ENCODE measurements around the gene RARRES2.
A peak's percentile ranks its signal among the peaks of the same experiment; 100 is the strongest.
"Not testable (repeated sequence)": the region's sequence is repeated elsewhere in the genome, so short reads cannot be mapped to it uniquely, and the experiment has no call there.

Gene RARRES2

DNA sequence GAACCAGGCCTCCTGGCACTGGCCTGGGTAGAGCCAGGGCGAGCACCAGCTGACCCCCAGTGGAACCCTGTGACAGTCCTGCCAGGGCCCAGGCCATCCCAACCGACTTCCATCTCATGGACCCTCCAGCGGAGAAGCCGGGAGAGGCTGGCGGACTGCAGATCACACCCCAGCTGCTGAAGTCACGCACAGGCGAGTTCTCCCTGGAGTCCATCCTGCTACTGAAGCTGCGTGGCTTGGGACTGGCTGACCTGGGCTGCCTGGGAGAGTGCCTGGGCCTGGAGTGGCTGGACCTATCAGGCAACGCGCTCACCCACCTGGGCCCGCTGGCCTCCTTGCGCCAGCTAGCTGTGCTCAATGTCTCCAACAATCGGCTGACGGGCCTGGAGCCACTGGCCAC is 4.7 kb downstream of the RARRES2 start:
- DNase-seq, result no peak

DNA sequence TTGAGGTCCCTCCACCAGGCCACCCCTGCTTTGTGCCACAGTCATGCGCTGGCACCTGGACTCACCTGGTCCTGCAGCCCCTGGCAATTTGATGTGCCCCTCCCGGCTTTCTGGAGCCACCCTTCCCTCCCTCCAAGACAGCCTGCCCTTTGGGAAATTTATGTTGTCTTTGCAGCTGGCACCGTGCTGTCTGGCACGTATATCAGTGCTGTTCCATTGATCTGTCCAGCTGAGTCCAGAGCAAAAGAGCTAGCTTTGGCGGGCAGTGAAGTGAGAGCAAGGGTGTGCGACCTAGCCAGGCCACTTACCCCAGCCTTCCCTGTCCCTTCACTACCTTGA is 5.7 kb downstream of the RARRES2 start:
- DNase-seq, result no peak

DNA sequence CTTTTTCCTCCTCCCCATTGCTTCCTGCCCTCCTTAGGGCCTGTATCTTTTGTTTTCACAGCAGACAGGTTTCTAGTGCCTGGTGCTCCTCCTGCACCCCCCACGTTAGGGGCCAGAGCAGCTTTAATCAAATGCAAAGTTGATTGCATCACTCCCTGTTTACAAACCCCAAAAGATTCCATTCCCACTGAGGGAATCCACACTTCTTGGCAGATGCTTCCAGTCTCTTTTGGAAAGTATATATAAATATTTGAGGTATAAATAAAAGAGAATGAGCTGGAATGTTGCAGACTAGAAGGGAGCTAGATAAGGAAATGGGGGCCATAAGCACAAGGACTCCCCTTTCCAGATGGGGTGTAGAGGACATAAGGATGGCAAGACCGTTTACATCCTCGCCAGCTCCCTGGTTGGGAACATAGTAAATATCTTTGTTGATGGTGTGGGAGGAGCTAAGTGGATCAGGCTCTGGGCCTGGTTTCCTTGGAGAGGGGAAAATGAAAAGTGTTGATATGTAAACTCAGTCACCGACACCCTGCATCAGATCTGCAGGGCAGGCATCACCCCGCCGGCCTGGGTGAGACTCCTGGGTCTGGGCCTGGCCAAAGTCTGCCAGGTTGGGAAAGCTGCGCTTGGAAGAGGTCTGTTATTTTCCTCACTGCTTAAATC is 6.2 kb downstream of the RARRES2 start:
- no peak for DNase-seq

DNA sequence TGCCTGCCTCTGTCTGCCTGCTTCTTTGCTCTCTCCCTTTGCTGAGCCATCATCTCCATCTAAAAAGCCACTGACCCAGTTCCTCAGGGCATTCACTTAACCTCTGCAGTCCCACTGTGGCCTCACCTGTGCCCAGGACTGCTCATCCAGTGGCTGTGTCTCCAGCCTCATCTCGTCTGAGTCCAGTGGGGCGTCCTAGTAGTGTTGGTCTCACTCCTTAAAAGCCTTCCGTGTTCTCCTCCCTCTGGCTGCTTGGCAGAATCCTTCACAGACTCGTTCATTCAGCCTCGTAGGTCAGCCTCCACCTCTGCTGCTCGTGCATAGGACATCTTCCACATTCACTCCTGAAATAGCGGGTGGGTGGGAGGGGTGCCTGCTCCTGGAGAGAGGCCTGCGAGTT is 7.3 kb downstream of the RARRES2 start:
- DNase-seq, result no peak

DNA sequence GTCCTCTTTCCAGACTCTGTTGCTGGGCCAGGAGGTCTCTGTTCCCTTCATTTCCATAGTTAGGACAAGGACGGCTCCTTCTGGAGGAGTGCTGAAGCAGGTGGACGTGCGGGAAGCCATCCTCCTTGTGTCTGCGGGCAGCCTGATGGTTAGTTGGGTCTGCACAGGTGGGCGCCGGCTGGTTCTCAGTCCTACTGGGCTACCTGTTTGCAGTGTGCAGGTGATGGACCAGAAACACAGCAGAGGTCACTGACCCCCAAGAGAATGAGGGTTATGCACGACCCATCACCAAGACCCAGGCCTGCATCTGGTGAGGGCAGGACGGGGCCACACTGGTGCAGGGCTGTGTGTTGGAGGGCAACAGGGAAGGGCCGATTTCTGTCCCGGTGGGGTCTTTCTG is 7.8 kb downstream of the RARRES2 start:
- DNase-seq, result no peak

DNA sequence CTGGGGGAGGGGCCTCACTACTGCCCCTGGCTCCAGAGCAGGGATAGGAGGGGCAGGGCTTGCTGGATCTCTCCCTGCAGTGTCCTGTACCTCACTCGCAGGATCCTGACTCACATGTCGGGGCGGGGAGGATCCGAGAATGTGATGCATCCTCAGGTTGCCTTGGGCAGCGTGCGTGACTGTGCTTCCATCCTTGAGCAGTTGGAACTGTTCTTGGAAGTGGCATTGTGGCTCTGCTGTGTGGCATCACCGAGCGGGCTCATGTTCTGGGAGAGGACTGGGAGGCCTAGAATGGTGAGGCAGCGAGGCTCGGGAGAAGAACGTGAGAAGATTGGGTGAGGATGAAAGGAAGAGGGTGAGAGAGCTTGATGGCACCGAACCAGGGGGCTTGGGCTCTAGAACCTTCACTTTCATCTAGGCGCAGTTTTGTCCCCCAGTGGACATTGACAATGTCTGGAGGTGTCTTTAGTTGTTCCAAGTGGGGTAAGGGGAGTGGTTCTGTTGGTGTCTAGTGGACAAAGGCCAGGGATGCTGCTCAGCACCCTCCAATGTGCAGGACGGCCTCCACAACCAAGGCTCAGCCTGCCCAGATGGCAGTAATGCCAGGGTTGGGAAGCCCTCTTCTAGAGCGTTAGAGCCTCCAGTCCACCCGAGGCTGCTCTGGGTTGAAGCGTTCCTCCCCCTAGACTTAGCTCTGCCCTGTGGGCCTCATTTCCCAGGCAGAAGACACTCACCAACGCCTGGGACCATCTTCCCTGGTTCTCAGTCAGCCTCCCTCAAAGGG is 8.4 kb downstream of the RARRES2 start:
- DNase-seq, result no peak

DNA sequence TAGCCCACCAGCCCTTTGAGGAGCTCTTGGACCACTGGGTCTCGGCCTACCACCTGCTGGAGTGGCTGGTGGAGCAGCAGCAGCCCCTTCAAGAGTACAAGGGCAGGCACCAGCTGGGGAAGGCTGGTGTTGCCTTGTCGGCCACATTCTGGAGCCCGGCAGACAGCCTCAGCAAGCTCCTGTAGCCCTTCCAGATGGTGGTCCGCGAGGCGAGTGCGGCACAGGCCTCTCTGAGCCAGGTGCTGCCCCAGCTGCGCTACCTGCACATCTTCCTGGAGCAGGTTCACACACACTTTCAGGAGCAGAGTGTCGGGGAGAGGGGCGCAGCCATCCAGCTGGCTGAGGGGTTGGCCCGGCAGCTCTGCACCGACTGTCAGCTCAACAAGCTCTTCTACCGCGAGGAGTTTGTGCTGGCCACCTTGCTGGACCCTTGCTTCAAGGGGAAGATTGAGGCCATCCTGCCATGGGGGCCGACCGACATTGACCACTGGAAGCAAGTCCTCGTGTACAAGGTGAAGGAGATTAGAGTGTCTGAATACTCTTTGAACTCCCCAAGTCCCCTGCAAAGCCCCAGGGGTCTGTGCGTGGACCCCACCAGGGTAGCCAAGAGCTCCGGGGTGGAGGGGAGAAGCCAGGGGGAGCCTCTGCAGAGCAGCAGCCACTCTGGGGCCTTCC is 11.1 kb downstream of the RARRES2 start:
- no peak for DNase-seq

DNA sequence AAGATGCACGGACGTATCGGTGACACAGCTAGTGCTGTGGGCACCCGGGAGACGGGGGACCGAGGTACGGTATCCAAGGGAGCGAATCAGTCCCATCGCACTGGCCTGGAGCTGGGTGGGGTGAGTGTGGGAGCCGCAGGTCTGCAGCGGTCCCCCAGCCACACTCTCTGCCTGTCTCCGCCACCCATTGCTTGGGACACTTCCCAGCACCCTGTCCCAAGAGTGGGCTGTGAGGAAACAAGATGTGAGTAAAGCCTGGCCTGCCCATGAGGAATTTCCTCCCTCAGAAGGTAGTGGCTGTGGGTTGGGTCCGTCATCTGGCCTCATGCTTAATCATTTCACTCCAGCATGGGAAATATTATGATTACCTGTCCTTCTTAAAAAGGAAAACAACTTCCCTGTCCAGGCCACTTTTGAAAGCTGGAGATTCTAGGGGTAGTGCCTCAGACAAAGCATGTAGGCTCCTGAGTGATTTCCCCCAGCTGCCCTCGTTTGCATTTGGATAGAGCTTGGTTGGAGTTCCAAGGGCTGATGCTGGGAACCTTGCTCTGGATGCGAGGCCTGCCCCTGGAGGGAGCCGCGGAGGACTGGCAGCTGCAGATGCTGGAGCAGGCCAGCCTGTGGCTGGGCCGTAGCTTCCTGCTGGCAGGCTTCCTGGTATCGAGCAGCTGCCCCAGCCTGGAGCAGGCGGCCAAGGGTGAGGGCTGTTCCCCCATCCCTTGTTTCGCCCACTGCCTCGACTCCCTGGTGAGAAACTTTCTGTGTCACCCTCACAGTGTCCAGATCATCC is 11.9 kb downstream of the RARRES2 start:
- no peak for DNase-seq

DNA sequence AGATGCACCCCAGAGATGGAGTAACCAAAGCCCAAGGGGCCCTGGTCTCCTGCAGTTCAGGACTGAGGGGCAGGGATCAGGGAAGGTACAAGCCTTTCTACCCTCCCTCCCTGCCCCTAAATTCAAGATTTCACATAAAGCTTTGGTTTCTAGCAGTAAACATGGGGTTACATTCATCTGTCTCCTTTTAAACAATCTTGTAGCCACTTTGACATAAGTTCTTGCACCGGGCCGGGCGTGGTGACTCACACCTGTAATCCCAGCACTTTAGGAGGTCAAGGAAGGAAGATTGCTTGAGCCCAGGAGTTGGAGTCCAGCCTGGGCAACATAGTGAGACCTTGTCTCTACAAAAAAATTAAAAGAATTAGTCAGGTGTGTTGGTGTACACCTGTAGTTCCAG is 14.1 kb downstream of the RARRES2 start:
- DNase-seq, result no peak

DNA sequence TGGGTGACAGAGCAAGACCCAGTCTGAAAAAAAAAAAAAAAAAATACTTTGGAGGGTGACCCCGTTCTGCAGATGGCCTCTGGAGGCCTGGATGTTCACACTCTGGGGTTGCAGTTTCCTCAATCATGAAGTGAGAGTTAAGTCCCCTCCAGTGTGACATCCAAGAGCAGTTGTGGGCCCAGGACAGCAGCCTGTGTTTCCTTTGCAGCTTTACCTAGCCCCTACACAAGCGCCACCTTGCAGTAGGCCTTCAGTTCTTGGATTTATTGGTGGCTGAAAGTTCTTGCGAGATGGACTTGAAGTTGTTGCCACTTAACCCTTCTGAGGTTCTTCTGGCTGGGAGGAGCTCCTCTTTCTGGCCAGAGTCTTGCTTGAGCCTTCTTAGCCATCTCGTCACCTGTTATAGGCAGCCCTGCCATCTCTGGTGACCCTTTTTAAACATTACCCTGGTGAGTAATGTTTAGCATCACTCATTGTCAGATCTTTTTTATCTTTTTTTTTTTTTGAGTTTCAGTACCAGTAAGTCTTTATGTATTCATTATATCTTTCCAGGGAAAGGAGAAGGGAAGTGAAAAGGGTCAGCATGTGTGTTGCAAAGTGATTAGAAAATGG is 14.7 kb downstream of the RARRES2 start:
- DNase-seq, result no peak

DNA sequence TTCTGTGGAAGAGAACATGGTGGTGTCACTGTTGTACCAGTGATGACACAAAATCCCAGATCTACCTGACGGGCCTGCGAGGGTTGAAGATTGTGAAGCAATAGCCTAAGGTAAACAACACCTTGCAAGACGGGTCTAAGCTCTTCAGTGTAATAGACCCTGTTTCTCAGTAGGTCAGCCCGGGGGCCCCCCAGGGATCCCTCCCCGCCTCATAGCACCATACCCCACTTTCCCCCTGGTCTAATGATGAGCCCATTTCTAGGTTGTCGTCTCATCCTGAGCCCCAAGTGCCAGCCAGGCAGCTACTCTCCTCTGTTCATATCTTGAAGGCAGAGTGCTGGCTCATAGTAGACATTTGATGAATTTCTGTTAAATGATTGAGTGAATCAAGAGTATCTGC is 15.5 kb downstream of the RARRES2 start:
- DNase-seq, result no peak

DNA sequence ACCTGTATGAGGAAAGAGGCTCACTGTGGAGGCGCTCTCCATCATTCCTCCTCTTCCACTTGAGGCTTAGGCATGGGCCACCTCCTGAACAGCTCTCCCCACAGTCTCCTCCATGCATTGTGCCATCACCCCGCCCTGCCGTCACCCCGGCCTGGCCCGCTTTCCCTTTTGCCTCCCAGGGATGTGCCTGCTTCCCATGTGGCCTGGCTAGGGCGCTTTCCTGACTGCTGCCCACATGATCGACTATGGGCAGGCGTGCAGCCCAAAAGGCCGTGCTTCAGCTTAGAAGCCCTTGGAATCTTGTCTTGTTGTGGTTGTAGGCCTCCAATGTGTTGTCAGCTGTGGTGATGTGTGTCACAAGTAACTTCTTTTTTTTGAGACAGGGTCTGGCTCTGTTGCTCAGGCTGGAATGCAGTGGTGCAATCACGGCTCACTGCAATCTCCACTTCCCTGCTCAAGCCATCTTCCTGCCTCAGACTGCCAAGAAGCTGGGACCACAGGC is 16.3 kb downstream of the RARRES2 start:
- no peak for DNase-seq

DNA sequence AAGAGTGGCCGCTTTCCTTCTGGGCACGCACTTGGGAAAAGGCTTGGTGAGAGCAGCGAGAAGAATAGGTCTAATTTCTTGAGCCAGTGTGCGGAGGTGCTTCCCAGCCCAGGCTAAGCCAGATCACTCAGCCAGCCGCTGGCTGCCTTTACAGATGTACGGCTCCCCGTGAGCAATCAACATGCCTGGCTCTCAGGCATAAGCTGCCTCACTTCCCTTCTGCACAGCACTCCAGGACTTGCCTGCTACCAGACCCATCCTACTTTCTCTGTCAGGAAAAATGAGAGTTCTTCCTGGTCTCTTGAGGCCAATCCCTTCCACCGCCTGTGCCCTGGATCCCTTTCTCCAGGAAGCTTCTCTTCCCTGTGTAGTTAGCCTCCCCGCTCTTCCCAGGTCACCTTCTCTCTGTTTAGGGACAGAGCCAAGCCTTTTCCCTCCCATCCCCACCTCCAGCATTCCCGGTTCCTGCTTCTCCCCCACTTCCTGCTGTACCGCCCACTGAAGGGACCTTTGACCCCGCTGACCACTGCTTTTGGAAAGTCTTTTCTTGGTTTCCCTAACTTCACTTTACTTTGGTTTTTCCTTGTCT is 17.0 kb downstream of the RARRES2 start:
- no peak for DNase-seq

DNA sequence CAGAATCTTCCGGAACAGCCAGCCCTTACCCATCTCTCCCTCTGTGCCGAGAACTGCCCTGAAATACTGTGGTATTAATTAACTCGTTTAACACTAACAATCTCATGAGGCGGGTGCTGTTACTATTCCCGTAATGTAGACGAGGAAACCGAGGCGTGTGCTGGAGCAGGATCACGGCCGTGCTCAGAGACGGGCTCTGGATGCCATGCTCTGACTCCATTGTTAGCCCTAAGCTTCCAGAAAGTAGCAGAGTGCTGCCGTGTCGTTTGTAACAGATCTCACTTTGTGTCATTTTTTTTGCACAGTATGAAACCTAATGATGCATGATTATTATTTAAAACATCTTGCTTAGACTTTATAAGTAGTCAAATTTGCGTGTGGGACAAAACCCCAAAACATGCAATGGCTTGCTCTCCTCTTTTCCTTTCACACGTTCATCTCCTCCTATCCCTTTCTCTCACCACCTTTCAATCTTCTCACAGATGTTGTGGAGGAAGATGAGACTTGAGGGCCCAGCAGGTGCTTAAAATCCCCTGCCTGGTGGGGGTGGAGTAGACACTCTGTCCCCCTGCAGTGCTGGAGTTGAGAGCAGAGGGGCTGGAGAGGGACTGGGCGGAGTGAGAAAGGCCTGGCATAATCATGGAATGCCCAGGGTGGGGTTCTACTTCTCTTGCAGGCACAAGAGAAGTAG is 17.6 kb downstream of the RARRES2 start:
- no peak for DNase-seq

DNA sequence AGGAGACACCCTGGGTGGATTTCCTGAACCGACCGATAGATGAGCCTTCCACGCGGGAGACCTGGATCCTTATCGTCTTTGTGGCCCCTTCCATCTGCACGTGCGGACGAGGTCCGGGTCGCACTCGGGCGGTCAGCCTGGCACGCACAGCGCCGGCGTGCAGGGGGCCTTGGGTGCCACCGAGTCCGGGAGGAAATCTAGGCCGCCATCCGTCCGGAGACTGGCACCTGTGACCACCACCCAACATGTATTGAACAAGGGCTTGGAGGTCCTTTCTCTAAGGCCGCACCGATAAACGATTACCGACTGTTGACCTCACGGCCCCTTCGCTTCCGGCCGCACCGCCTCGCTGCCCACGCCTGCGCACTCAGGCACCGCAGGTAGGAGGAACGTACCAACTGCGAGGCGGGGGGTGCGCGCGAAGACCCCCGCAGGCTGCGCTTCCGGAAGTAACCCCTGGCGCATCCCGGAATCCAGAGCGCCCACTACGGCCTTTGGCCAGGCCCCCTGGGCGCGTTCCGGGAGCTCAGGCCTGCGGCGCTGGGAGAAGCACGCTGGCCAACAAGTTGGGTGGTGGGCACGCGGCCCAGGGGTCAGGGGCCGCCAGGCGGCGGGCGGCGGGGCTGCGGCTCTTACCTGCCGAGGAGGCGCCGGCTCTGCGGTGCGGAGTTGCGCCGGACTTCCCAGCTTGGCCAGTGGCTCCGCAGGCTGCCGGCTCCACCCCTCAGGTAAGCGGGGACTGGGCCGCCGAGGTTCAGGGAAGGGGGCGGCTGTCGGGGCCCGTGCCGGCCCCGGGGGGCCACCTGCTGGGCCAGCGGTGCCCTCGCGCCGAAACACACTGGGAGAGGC is 18.4 kb downstream of the RARRES2 start, which contains the start of the genes ACTR3C and LRRC61:
TSS of gene ACTR3C (minus strand) at position 713 of the 849 bp plus-strand sequence. CDS start 28,249 bp downstream, outside the sequence.
TSS of gene LRRC61 (plus strand) at position 523 of the 849 bp plus-strand sequence. CDS start 13,507 bp downstream, outside the sequence.
- DNase-seq, result peak; percentile 70

DNA sequence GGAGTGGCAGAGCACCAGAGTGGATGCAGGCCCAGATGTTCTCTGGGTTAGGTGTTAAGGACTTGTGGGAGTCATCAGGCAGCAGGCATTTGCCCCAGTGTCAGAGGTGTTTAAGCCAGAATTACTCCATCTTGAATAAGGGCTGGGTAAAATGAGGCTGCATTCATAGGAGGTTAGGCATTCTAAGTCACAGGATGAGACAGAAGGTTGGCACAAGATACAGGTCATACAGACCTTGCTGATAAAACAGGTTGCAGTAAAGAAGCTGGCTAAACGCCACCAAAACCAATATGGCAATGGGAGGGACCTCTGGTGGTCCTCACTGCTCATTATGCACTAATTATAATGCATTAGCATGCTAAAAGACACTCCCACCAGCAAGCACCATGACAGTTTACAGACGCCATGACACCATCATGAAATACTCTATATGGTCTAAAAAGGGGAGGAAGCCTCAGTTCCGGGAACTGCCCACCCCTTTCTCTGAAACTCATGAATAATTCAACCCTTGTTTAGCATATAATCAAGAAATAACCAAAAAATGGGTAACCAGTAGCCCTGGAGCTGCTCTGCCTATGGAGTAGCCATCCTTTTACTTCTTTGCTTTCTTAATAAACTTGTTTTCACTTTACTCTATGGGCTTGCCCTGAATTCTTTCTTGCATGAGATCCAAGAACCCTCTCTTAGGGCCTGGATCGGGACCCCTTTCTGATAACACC is 19.2 kb downstream of the RARRES2 start:
- DNase-seq, result peak; percentile 82

DNA sequence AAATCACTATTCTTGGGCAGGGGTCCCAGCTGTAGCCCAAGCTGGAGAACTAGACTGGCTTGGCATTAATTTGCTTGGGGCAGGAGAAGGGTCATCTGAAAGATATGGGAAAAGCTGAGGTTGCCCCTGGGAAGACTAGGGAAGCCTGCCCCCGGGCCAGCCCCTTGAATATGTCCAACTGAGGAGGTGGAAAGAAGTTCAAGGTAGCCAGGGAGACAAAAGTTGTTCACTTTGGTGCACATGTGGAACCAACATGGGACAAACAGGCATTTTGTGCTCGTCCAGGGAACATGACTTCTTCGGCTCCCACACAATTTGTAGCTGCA is 19.7 kb downstream of the RARRES2 start:
- no peak for DNase-seq

DNA sequence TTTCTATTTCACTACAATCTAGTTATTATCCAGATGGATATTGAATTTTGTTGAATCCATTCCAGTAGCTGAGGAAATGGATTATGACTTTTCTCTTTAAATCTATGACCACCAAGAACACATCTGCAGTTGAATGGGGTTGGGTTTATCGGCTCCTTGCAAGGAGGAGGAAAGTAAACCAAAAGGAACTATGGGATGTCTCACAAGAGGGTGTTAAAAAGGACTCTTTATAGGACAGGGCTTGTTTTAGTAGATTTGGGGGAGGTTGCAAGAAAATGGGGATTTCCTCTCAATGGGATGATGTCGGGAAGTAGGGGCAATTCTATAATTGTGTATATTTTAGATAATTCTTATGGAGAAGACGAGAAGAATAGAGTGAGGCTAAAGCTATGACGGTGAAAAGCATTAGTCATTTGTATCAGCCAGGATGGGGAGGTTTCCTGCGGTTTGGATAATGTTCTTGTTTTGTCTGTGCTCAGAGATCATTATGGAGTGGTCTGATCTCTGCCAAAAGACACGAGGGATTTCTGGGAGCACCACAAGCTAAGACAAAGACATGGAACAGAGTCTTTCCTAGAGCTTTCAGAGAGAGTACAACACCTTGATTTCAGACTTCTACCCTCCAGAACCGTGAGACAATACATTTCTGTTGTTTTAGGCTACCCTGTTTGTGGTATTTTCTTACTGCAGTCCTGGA is 23.5 kb downstream of the RARRES2 start:
- no peak for DNase-seq

DNA sequence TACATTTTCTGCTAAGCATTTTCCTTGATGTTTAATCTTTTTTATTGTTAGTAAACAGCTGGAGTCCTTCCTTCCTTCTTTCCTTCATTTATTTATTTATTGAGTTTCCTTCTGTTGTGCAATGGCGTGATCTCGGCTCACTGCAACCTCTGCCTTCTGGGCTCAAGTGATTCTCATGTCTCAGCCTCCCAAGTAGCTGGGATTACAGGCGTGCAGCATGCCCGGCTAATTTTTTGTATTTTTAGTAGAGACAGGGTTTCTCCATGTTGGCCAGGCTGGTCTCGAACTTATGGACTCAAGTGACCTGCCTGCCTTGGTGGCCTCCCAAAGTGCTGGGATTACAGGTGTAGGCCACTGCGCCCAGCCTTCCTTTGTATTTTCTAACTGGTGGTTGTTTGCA is 24.4 kb downstream of the RARRES2 start:
- not testable (repeated sequence) for DNase-seq

Data from activated CD4-positive, alpha-beta T cell treated with anti-CD3 and anti-CD28 coated beads, Interleukin-2, amount 50 U/mL, for 16 hours (primary cell).